ENCODE data around the gene ERN1.
A peak's percentile ranks its signal among the peaks of the same experiment; 100 is the strongest.

Gene ERN1

GRCh38 chr17:64032081-64032480 lies 97.9 kb downstream of the ERN1 start:
- DNase-seq (ENCODE audit: low read depth), result no peak
- no peak overlapping the region for H3K4me3 ChIP-seq (ENCODE audit: control insufficient read depth, low read depth, low read length)

GRCh38 chr17:64028874-64029464 lies 101.0 kb downstream of the ERN1 start:
- TF ChIP-seq CTCF (IDR thresholded peaks at IDR 0.05; ENCODE audit: control insufficient read depth, insufficient read depth, low read depth, low read length, missing control alignments), result peak; percentile 78
- DNase-seq (ENCODE audit: low read depth), result peak; percentile 21
- no peak overlapping the region for H3K4me3 ChIP-seq (ENCODE audit: control insufficient read depth, low read depth, low read length)

More at GRCh38 chr17:64032081-64032480, 97.9 kb downstream of the ERN1 start:
- TF ChIP-seq CTCF (IDR thresholded peaks at IDR 0.05; ENCODE audit: control insufficient read depth, insufficient read depth, low read depth, low read length, missing control alignments), result no peak

- no peak overlapping the region for H3K4me3 ChIP-seq (ENCODE audit: control insufficient read depth, low read depth, low read length)
- DNase-seq (ENCODE audit: low read depth), result no peak
- TF ChIP-seq CTCF (IDR thresholded peaks at IDR 0.05; ENCODE audit: control insufficient read depth, insufficient read depth, low read depth, low read length, missing control alignments), result peak; percentile 90
These were observed 104.1 kb downstream of the ERN1 start for GRCh38 chr17:64025732-64026294.

- no peak for TF ChIP-seq CTCF (IDR thresholded peaks at IDR 0.05; ENCODE audit: control insufficient read depth, insufficient read depth, low read depth, low read length, missing control alignments)
- no peak overlapping the region for H3K4me3 ChIP-seq (ENCODE audit: control insufficient read depth, low read depth, low read length)
- DNase-seq (ENCODE audit: low read depth), result no peak
These were observed 104.9 kb downstream of the ERN1 start for GRCh38 chr17:64024781-64025731.

GRCh38 chr17:64024215-64024654 lies 105.7 kb downstream of the ERN1 start:
- no peak for TF ChIP-seq CTCF (IDR thresholded peaks at IDR 0.05; ENCODE audit: control insufficient read depth, insufficient read depth, low read depth, low read length, missing control alignments)
- no peak overlapping the region for H3K4me3 ChIP-seq (ENCODE audit: control insufficient read depth, low read depth, low read length)
- no peak for DNase-seq (ENCODE audit: low read depth)

GRCh38 chr17:64022611-64023063 lies 107.3 kb downstream of the ERN1 start:
- no peak for DNase-seq (ENCODE audit: low read depth)

More at GRCh38 chr17:64022611-64023063, 107.3 kb downstream of the ERN1 start:
- H3K4me3 ChIP-seq (ENCODE audit: control insufficient read depth, low read depth, low read length), result no peak overlapping the region
- TF ChIP-seq CTCF (IDR thresholded peaks at IDR 0.05; ENCODE audit: control insufficient read depth, insufficient read depth, low read depth, low read length, missing control alignments), result no peak
